ENCODE data around the gene JUP.
"Not testable (repeated sequence)": the region's sequence is repeated elsewhere in the genome, so short reads cannot be mapped to it uniquely, and the experiment has no call there.

The JUP gene

DNA sequence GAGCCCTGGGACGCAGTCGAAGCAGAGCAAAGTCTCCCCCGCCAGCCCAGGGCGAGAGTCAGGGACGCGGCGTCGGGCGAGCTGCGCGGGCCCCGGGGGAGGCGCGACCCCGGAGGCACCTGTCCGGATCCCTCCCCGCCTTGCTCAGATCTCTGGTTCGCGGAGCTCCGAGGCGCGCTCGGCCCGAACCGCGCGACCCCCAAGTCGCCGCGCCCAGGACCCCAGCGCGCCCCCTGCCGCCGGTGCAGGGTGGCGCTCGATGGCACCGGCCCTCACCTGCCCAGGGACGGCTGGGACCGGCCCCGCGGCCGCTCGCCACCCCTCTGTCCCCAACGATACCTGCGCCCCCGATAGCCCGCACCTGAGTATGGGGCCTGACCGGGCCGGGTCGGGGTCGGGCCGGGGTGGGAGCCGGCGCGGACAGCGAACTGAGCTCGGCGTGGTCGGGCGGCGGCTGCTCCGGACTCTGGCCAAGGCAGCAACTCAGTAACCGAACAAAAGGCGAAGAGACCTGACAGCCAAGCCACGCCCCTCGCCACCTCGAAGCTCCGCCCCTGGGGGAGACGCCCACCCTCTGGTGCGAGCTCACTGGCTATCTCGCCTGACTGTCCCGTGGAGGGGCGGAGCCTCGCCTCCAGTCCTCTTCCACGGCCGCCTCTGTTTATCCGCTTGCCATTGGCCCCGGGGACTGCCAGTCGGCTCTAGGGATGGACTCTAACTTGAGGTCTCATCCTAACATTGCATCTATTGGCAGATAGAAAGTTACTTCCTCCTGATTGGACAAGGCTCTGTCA lies at the start of gene JUP:
Gene JUP (minus strand): TSS at position 485 of the 794 bp plus-strand sequence. CDS start 14,857 bp downstream, outside the sequence.
- peak; percentile 100 for DNase-seq (ENCODE audit: extremely low spot score)
- no peak for TF ChIP-seq NFRKB (IDR thresholded peaks at IDR 0.05)
- TF ChIP-seq, protein P1, sequence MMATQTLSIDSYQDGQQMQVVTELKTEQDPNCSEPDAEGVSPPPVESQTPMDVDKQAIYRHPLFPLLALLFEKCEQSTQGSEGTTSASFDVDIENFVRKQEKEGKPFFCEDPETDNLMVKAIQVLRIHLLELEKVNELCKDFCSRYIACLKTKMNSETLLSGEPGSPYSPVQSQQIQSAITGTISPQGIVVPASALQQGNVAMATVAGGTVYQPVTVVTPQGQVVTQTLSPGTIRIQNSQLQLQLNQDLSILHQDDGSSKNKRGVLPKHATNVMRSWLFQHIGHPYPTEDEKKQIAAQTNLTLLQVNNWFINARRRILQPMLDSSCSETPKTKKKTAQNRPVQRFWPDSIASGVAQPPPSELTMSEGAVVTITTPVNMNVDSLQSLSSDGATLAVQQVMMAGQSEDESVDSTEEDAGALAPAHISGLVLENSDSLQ (IDR thresholded peaks at IDR 0.05), result peak; percentile 100
- no peak for TF ChIP-seq CTBP1 (IDR thresholded peaks at IDR 0.05; ENCODE audit: borderline replicate concordance)
- ChIA-PET POLR2A (interaction anchor here (0.6 to 4.6 kb wide), 27 partner anchors 9 to 144 kb away, joined by 3 to 46 read pairs (median 5); partner anchors contain the start of genes ACLY, EIF1, FKBP10 and HAP1), CTCF (interaction anchor here (0.6 to 3.5 kb wide), 33 partner anchors 9 to 1114 kb away, joined by 3 to 32 read pairs (median 4); partner anchors contain the start of genes ACLY and EIF1)

DNA sequence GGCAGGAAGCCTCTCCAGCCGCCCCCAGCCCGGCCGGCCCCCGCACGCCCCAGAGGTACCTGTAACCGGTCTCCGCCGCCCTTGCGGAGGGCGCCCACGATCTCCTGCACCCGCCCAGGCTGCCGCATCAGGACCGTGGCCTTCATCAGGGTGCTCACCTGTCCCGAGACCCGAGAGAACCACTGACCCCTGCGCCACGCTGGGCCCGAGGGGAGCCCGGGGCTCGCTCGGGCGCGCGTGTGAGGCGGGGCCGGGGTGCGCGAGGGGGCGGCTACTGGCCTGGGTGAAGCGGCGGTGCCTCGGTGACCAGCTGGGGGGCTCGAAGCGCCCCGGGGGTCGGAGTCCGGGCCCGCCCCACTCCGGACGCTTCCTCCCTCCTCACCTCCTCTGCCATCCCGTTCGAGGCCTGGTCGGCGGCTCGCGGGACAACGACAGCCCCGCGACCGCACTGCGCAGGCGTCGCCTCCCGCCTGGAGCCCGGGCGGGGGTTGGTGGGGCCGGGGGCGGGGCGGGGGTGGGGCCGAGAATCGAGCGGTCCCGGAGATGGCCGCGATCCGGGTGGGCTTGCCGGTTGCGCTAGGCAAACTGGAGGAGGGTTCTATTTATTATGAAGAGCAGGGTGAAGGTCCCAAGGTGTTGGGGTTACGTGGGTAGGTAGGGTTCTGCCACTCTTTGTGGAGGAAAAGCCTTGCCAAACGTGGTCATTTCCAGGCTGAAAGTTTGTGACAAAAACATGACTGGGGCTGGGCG lies 49.5 kb upstream of the JUP start, which contains the start of gene NT5C3B:
Gene NT5C3B (minus strand): TSS at position 433 of the 750 bp plus-strand sequence. CDS start 39 bp downstream, at position 394.
- ChIA-PET CTCF (interaction anchor here (0.6 to 1.4 kb wide), 2 partner anchors 12 to 16 kb away, joined by 4 to 5 read pairs; no protein-coding TSS in a partner anchor), POLR2A (interaction anchor here (1.0 to 5.9 kb wide), 10 partner anchors 12 to 147 kb away, joined by 3 to 40 read pairs (median 9); partner anchors contain the start of genes ACLY, EIF1, FKBP10 and JUP)
- DNase-seq (ENCODE audit: extremely low spot score), result peak; percentile 98
- TF ChIP-seq NFRKB (IDR thresholded peaks at IDR 0.05), result no peak
- no peak for TF ChIP-seq ELF4 (IDR thresholded peaks at IDR 0.05)
- TF ChIP-seq HDGF (IDR thresholded peaks at IDR 0.05; ENCODE audit: borderline replicate concordance), result no peak
- no peak for TF ChIP-seq CTBP1 (IDR thresholded peaks at IDR 0.05; ENCODE audit: borderline replicate concordance)
- TF ChIP-seq TARDBP (IDR thresholded peaks at IDR 0.05), result no peak
- no peak for TF ChIP-seq LEF1 (IDR thresholded peaks at IDR 0.05; ENCODE audit: borderline replicate concordance)
- TF ChIP-seq SP1 (IDR thresholded peaks at IDR 0.05), result no peak
- TF ChIP-seq, protein P1 (IDR thresholded peaks at IDR 0.05), result no peak
- TF ChIP-seq ZNF384 (IDR thresholded peaks at IDR 0.05), result no peak
- TF ChIP-seq FOXA1 (IDR thresholded peaks at IDR 0.05), result no peak
- no peak for TF ChIP-seq BHLHE40 (IDR thresholded peaks at IDR 0.05; ENCODE audit: borderline replicate concordance)
- no peak for TF ChIP-seq L3MBTL2 (conservative IDR thresholded peaks at IDR 0.05)
- TF ChIP-seq SUZ12 (IDR thresholded peaks at IDR 0.05), result no peak
- no peak for TF ChIP-seq ARNT (IDR thresholded peaks at IDR 0.05)
- TF ChIP-seq FOXK2 (IDR thresholded peaks at IDR 0.05), result no peak

DNA sequence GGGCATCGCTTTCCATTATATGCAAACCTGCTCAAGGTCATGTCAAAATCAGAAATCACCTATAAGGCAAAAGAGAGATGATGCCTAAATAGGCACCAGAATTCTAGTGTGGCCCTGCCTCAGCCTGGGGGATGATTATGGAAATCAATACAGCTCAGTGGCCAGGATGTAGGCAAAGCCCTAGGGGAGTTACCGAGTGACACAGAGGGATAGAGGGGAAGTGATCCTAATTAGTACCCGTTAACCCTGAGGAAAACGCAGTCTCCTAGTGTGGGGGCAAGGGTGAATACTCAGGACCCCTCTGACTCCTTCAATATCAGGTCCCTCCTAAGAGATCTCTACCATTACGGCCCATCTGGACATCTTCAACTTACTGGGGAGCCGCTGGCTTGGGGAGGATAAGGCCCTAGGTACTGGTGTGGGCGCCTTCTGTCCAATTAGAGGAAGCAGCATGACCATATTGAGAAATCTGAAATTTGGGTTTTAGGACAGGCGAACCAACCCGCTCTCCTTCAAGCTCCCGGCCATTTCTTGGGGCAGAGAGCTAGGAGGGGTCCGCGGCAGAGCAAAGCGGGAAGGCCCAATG lies 48.8 kb upstream of the JUP start:
- CTCF ChIA-PET, result interaction anchor here (0.6 to 1.4 kb wide), 5 partner anchors 13 to 124 kb away, joined by 3 to 5 read pairs (median 4); partner anchors contain the start of gene JUP
- TF ChIP-seq, protein P1 (IDR thresholded peaks at IDR 0.05), result no peak
- TF ChIP-seq FOXA1 (IDR thresholded peaks at IDR 0.05) (no peak), BHLHE40 (IDR thresholded peaks at IDR 0.05; ENCODE audit: borderline replicate concordance) (no peak), ELF4 (IDR thresholded peaks at IDR 0.05) (no peak), NFRKB (IDR thresholded peaks at IDR 0.05) (no peak), FOXM1 (IDR thresholded peaks at IDR 0.05; ENCODE audit: borderline replicate concordance) (no peak), ZNF384 (IDR thresholded peaks at IDR 0.05) (no peak), L3MBTL2 (conservative IDR thresholded peaks at IDR 0.05) (no peak), SP1 (IDR thresholded peaks at IDR 0.05) (no peak), ARNT (IDR thresholded peaks at IDR 0.05) (no peak), TARDBP (IDR thresholded peaks at IDR 0.05) (no peak), FOXK2 (IDR thresholded peaks at IDR 0.05) (no peak), HDGF (IDR thresholded peaks at IDR 0.05; ENCODE audit: borderline replicate concordance) (no peak), SUZ12 (IDR thresholded peaks at IDR 0.05) (no peak), CTBP1 (IDR thresholded peaks at IDR 0.05; ENCODE audit: borderline replicate concordance) (no peak), LEF1 (IDR thresholded peaks at IDR 0.05; ENCODE audit: borderline replicate concordance) (no peak)
- no peak for DNase-seq (ENCODE audit: extremely low spot score)
- POLR2A ChIA-PET, result interaction anchor here (0.9 to 5.9 kb wide), 13 partner anchors 11 to 146 kb away, joined by 3 to 40 read pairs (median 7); partner anchors contain the start of genes ACLY, EIF1, FKBP10 and JUP

DNA sequence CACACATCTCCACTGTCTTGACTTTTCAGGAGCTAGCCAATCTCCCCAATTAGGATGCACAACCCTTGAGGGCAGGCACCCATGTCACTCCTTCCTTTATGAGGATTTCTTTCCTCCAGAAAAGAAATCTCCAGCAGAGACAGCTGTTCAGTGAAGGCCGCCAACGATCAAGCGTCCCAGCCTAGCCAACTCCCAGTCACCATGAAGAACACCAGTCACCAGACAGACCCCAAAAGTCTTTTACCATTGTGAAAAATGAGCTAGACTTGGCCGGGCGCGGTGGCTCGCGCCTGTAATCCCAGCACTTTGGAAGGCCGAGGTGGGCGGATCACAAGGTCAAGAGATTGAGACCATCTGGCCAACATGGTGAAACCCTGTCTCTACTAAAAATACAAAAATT lies 43.5 kb upstream of the JUP start:
- POLR2A ChIA-PET, result interaction anchor here (1.1 to 4.0 kb wide), 5 partner anchors 10 to 141 kb away, joined by 3 to 12 read pairs (median 8); partner anchors contain the start of genes ACLY, EIF1, FKBP10 and KLHL11
- DNase-seq (ENCODE audit: extremely low spot score); CTCF ChIA-PET: not testable (repeated sequence)

DNA sequence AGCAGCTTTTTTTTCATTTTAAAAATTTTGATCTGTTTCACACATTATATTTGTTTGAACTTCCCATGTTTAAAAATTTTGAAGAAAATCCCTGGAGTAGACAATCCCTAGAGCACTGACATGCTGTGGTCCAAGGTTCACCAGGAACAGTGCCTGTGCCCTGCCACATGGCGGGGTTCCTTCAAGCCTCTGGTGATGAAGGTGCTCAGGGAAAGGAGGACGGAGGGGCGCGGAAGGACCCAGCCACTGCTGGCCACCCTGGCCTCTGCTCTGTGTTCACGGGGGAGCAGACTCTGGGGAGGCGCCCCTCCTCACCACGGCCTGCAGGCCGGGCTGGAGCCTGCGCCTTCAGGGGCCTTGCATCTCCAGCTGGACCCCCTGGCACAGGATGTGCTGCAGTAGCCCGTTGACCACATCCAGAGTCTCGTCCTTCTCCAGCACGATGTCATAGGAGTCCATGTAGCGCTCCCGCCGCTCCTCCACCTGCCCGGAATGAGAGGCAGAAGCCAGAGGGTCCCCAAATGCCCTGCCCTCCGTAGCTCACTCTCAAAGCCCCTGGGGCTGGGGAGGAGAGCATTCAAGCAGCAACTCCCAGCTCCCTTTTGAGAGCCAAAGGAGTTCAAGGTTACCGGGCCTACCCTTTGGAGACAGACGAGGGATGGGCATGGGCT lies 38.8 kb upstream of the JUP start:
- TF ChIP-seq BHLHE40 (IDR thresholded peaks at IDR 0.05; ENCODE audit: borderline replicate concordance), result no peak
- TF ChIP-seq, protein P1 (IDR thresholded peaks at IDR 0.05), result no peak
- TF ChIP-seq SUZ12 (IDR thresholded peaks at IDR 0.05), result no peak
- no peak for TF ChIP-seq ARNT (IDR thresholded peaks at IDR 0.05)
- TF ChIP-seq FOXA1 (IDR thresholded peaks at IDR 0.05), result no peak
- no peak for TF ChIP-seq LEF1 (IDR thresholded peaks at IDR 0.05; ENCODE audit: borderline replicate concordance)
- ChIA-PET CTCF (no interaction called here), POLR2A (interaction anchor here (1.1 to 1.4 kb wide), 3 partner anchors 13 to 136 kb away, joined by 3 to 7 read pairs (median 4); partner anchors contain the start of genes FKBP10 and P3H4)
- DNase-seq (ENCODE audit: extremely low spot score), result no peak
